SU-DHL-6 (cell line): Measurements from ENCODE around the gene RAD23B.
A peak's percentile ranks its signal among the peaks of the same experiment; 100 is the strongest.

Experiments used
- EZH2phosphoT487 ChIP-seq: fragments of 200-600 bp; sonication (generic), shearing (Covaris generic); conservative IDR thresholded peaks from 2 replicates; pipeline ENCODE4 v1.6.1; 2018; ENCODE audit warnings: mild to moderate bottlenecking, antibody characterized with exemption, low read length, moderate library complexity, mixed read lengths
- TF ChIP-seq, protein P1 (sequence below): fragments of 200-600 bp; sonication (generic); IDR thresholded peaks from one replicate; pipeline ENCODE4 v1.5.1; 2017; ENCODE audit warnings: antibody characterized with exemption, mild to moderate bottlenecking, low read length, moderate library complexity; ENCODE audit not compliant: insufficient read depth, poor library complexity, severe bottlenecking

DNA sequence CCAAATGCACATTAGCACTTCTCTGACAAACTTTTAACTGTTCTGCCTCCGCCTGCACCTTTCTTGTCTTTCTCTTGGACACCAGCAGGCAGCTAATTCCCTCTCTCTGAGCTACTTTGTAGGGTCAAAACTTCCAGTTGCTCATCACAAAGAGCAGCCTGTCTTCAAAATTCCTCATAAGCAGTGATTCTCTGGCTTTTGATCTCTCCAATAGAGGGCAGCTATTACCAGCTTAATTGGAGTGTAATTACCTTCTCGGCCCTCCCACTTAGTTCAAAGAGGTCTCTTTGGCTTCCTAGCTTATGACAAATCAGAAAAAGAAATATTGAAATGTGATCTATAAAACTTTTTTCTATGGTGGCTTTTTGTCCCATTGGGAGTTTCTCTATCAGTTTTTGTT, 43.6 kb upstream of the RAD23B start:
- TF ChIP-seq, protein P1, sequence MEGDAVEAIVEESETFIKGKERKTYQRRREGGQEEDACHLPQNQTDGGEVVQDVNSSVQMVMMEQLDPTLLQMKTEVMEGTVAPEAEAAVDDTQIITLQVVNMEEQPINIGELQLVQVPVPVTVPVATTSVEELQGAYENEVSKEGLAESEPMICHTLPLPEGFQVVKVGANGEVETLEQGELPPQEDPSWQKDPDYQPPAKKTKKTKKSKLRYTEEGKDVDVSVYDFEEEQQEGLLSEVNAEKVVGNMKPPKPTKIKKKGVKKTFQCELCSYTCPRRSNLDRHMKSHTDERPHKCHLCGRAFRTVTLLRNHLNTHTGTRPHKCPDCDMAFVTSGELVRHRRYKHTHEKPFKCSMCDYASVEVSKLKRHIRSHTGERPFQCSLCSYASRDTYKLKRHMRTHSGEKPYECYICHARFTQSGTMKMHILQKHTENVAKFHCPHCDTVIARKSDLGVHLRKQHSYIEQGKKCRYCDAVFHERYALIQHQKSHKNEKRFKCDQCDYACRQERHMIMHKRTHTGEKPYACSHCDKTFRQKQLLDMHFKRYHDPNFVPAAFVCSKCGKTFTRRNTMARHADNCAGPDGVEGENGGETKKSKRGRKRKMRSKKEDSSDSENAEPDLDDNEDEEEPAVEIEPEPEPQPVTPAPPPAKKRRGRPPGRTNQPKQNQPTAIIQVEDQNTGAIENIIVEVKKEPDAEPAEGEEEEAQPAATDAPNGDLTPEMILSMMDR, result peak; percentile 25
- no peak for TF ChIP-seq EZH2phosphoT487
